Measurements from ENCODE around the gene BTNL9.

- no peak for TF ChIP-seq CTCF (IDR thresholded peaks at IDR 0.05; ENCODE audit: low read depth, low read length, poor library complexity, severe bottlenecking)
- TF ChIP-seq EZH2phosphoT487 (IDR thresholded peaks at IDR 0.05; ENCODE audit: borderline replicate concordance, low read length) = no peak
These were observed 30.5 kb downstream of the BTNL9 start for GRCh38 chr5:181070523-181070922.

Measured in DOHH2 (cell line).